HG03045 (cell line): Measurements from ENCODE around the gene SNORC.
"Not testable (repeated sequence)": the region's sequence is repeated elsewhere in the genome, so short reads cannot be mapped to it uniquely, and the experiment has no call there.

Experiments used
- ATAC-seq: cut with Tn5 transposase; IDR thresholded peaks from one replicate; pipeline ENCODE4 v1.9.1; 2021; ENCODE audit warnings: mild to moderate bottlenecking, moderate library complexity; ENCODE audit not compliant: unreplicated experiment

SNORC gene

GRCh38 chr2:232870018-232870765 is at the start of gene SNORC:
SNORC (plus strand) TSS chr2:232870264; CDS start chr2:232870342, 78 bp downstream.
- no peak for ATAC-seq

DNA sequence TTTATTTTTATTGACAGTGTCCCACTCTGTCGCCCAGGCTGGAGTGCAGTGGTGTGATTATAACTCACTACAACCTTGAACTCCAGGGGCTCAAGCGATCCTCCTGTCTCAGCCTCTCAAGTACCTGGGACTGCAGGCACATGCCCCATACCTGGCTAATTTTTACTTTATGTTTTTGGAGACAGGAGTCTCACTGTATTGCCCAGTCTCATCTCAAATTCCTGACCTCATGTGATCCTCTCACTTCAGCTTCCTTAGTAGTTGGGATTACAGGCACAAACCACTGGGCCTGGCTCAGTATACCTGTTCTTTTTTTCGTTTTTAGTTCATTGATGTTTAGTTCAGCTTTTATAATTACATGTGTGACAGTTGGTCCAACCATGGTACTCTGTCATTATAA is 40.1 kb upstream of the SNORC start:
- ATAC-seq, result no peak

GRCh38 chr2:232831496-232831895 is 38.6 kb upstream of the SNORC start:
- no peak for ATAC-seq

DNA sequence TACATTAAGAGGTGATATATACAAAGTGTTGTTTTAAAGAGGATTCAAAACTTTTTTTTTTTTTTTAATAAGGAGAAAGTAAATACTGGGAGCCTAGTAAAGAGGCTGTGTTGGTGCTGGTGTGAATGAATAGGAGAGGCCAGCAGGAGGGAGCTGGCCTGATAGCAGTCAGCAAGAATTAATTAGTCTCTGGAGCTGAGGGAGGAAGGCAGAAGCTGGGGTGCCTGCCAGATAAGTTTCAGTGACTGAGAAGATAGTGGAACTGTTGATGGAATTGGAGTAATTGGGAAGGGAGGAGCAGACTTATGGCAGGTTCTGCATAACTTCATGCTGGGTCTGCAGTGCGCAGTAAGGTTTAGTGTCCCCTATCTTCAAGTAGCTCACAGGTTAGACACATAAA is 36.2 kb upstream of the SNORC start:
- no peak for ATAC-seq

DNA sequence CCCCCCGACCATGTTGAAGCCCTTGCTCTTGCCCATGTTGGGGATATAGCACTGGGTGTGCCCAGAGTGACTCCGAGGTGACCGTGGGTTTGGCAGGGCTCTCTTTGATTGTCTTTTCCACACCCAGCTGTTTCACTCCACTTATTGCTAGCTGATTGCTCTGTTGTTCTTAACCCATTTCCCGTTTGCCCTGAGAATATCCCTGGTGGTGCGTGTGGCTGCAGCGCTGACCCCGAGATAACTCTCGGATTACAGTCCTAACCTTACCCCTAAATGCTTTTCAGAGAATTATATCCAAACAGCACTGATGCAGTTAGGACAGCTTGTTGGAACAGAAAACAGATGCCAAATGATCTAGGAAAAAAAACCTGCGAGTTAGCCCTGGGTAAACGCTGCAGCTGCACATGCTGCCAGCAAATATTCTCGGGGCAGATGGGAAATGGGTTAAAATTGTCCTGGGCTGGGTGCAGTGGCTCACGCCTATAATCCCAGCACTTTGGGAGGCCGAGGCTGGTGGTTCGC is 34.3 kb upstream of the SNORC start:
- ATAC-seq, result no peak

GRCh38 chr2:232836934-232837333 is 33.1 kb upstream of the SNORC start:
- ATAC-seq, result no peak

DNA sequence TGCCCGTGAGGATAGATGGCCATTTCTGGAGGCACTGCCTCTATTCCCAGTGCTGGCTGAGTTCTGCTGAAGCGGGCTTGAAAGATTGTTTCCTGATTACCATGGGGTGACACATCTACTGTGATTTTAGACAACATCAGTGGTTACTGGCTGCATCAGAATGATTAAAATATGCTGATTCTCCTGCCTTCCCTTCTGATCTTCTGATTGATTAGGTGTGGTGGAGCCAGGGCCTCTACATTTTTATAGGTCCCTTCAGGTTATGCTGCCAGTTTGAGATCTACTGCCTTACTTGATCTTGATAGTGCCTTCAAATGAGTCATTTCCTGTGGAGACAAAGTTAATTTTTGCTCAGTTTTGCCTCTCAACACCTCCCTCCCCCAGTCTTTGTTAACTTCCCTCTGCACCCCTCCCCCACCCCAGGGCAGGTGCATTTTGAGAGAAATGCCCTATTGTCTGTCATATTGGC is 31.6 kb upstream of the SNORC start:
- ATAC-seq, result no peak

DNA sequence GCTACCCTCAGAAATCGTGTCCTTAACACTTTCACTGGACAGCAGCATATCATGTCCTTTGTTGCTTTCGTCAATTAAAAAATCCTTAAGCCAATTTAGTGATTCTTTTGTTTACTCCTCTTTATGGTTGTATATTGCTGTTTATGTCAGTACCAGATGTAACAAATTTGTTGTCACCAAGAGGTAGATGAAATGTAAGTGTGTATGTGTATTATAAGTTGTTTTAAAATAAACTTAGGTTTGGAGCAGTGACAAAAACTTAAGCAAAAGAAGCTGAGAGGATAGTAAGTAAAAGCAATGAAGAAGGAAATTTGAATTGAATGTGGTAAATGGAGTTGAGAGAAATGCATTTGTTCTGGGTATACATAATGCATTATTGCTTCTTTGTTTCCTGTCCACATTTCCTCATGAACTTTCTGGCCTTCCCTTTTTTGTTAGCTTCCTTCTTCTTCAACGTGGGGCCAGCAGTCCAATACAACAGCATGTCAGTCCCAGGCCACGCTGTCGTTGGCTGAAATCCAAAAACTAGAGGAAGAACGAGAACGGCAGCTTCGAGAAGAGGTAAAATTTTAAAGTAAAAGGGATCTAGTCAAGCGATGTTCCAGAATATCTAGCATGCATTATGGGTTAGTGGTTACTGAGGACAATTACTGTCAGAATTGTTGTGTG is 30.5 kb upstream of the SNORC start:
- ATAC-seq, result no peak

- ATAC-seq, result no peak
Measured at GRCh38 chr2:232842689-232843088, 27.4 kb upstream of the SNORC start.

GRCh38 chr2:232843834-232844233 is 26.2 kb upstream of the SNORC start:
- ATAC-seq, result no peak

GRCh38 chr2:232846055-232846454 is 24.0 kb upstream of the SNORC start:
- ATAC-seq, result no peak

- no peak for ATAC-seq
Measured at GRCh38 chr2:232850039-232850438, 20.0 kb upstream of the SNORC start.

DNA sequence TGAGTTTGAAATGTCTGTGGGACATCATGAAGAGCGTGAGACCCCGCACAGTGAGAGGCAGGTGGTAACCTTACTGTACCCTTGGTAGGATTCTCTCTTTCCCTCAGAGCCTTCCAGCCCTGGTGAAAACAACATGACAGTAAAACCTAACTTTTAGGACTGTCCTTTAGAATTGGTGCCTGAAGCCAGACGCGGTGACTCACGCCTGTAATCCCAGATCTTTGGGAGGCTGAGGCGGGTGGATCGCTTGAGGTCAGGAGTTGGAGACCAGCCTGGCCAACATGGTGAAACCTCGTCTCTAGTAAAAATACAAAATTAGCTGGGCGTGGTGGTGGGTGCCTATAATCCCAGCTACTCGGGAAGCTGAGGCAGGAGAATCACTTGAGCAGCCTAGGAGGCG is 18.0 kb upstream of the SNORC start:
- not testable (repeated sequence) for ATAC-seq

- no peak for ATAC-seq
Measured at GRCh38 chr2:232852676-232853075, 17.4 kb upstream of the SNORC start.

DNA sequence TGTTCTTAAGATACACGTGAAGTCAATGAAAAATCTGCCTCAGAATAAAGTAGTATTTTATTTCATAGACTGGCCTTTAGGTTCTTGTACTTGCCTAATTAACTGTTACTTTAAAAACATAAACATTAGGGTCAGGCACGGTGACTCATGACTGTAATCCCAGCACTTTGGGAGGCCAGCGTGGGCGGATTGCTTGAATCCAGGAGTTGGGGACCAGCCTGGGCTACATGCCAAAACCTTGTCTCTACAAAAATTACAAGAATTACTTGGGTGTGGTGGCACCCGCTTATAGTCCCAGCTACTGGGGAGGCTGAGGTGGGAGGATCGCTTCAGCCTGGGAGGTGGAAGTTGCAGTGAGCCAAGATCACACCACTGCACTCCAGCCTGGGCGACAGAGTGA is 16.0 kb upstream of the SNORC start:
- ATAC-seq, result no peak

DNA sequence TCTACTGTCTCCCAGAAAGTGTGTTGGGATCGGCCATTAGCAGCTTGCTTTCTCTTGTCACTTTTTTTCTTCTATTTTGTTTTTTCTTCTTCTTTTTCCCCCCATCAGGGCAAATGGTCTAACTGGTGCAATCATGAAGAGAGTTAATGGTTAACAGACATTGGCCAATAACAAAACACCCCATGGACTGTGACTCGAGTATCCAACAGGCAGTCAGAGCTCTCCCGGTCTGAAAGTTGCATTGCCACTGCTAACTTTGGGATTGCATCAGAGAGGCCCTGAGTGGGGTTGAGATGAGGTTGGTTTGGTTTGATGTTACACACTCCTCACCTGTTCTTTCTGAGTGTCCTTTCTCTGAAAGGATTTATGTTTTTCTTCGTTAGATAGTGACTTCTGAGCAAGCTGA is 12.9 kb upstream of the SNORC start:
- no peak for ATAC-seq

- ATAC-seq, result no peak
Measured at GRCh38 chr2:232859385-232859916, 10.6 kb upstream of the SNORC start.

DNA sequence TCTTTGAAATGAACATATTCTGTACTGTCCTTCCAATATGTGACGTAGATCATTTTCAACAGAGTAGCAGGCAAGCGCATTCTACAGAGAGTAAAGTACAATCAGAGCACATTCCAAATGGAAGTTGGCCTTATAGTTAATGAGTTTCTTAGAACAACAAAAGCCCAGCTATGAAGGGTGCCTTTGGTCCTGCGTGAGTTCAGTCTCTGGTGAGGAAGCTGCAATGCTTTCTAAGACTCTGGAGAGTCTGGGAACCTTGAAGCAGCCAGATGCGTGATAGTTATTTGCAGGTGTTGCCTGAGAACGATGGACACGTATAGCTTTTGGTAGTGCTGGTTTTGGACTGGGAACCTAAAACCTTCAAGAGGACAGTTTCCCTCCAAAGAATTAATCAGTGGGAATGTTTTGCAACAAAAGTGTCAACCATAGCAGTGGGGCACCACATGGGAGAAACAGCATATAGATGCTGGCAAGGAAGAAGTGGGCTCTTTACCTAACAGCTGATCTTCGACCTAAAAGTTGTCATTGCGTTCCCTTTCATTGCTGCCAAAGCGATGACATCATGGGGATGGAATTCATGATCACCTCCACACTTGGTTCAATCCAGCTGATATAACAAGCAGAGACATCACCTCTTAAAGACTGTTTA is 9.3 kb upstream of the SNORC start:
- no peak for ATAC-seq

- ATAC-seq, result no peak
Measured at GRCh38 chr2:232861353-232861752, 8.7 kb upstream of the SNORC start.

DNA sequence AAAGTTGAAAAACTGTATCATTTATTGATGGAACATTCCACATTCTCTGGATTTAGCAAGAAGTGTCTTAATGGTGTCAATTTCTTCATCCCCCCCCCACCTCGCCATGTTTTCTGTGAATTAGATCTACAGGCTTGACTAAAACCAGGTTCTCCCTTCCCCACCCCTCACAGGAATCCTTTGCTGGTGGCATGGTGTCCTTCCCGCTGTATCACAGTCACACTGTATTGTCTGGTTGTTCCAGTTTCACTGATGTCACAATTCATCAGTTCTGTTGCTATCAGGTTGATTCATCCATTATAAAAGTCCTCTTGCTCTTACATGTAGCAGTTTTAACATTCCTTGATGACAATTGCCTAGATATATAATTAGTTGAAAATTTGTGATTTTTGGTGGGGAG is 6.1 kb upstream of the SNORC start:
- ATAC-seq, result no peak

- no peak for ATAC-seq
Measured at GRCh38 chr2:232865165-232865564, 4.9 kb upstream of the SNORC start.
